ENCODE results near the gene MCM6.
"Not testable (repeated sequence)": the region's sequence is repeated elsewhere in the genome, so short reads cannot be mapped to it uniquely, and the experiment has no call there.

MCM6 gene

DNA sequence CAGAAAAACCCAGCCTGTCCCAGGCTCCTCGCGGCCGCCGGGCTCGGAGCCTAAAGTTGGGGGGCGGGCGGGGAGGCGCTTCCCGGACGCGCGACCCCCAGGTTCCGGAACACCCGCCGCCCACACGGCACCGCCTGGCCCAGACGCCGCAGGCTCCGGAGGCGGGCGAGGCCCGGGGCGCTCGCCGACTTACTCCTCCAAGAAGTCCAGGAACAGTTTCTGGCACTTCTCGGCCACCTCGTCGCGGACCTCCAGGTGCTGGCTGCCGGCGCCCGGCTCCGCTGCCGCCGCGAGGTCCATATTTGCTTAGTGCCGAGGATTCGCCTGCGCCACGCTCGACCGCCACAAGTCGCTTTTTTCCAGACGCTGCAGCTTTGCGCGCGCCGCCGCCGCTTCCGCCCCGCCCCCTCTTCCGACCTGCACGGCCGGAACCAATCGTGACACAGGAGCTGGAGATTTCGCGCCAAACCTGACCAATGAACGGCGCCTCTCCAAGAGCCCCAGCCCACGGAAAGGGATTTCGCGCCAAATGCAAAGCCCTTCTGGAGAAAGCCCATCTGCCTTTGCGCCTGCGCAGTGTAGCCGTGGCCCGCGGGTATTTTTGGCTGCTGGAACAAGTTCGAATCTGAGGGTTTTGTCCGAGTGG lies at the start of gene MCM6:
MCM6 (minus strand) TSS at position 378 of the 646 bp plus-strand sequence; CDS start at position 300, 78 bp downstream.
- peak; percentile 98 for DNase-seq

DNA sequence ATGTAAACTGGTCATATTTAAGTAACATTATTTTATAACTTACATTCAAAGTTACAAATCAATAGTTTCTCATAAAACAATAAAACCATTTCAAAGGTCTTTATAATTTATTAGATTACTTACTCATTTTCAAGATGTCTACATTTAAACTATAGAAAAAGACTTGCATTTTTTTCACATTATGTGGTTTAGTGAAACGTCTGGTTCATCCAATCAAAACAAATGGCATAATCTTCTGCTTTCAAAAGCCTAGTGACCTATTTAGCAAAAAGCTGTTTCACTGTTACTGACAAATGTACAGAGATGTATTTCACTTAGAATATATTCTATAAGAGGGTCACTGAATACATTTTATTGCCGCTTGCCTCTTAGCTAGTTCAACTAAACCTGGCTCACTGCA lies 49.3 kb upstream of the MCM6 start:
- DNase-seq, result no peak

DNA sequence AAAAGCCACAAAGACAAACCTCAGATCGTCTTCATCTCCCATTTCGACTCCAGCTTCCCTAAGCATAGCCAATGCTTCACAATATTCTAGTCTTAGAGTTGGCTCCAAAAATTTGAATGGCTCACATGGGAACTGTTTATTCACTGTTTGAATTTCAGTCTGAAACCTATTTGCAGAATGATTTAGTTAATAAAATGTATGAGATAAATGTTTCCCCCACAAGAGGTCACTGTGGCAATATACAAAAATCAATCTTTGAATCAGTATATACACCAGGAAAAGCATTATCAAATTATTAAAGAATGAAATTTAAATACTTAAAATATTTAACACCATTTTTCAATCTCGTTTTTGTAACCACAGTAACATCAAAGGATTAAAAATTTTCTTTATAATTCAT lies 40.0 kb upstream of the MCM6 start:
- peak; percentile 18 for DNase-seq

DNA sequence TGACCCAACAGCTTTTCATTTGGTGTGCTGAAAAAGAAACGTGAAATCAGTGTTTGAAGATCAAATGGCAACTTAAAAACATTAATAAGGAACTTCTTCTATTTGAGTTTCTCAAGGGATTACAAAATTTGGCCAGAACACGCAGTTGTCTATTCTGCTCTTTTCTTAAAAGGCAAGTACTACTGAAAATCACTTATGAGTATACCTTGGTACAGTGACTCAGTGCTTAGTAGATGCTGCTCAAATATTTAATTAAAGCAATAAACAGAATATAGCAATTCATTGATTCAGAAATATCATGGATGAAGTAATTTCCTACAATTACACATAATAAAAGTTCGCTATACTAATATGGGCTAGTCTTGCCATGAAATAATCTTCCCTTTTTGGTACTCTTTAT lies 38.2 kb upstream of the MCM6 start:
- no peak for DNase-seq

DNA sequence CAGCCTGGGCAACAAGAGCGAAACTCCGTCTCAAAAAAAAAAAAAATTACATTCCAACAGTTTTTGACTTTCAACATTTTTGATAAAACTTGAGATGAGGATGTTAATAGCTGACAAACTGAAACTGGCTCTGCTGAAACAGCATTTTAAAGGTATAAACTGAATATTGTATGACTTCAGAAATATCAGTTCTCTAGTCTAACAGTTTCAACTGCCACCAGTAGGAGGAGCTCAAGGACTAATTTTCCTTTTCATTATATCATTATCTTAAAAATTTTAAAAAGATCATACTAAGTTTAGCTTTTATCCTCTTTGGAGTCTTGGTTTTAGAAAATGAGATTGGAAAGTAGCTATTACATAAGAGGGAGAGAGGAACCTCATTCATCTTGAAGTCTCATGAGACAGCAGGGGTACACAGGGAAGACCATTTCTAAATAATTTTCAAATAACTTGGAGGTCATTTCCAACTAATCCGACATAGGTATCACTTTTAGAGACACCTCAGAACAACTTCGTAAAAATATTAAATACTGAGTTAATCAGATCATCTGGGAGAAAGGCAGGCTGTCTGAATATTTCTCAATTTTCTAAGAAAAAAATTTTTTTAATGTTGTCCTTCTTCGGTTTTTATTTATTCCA lies 37.6 kb upstream of the MCM6 start:
- DNase-seq, result no peak

DNA sequence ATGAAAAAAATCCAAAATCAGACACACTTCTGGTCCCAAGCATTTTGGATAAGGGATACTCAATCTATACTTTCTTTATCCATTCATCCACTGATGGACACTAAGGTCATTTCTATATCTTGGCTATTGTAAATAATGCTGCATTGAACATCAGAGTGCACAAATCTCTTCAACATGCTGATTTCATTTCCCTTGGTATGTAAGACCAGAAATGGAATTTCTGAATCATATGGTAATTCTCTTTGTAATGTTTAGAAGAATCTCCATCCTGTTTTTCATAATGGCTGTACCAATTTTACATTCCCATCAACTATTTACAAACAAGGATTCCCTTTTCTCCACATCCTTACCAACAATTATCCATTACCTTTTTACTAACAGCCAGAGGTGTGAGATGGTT lies 33.7 kb upstream of the MCM6 start:
- no peak for DNase-seq

DNA sequence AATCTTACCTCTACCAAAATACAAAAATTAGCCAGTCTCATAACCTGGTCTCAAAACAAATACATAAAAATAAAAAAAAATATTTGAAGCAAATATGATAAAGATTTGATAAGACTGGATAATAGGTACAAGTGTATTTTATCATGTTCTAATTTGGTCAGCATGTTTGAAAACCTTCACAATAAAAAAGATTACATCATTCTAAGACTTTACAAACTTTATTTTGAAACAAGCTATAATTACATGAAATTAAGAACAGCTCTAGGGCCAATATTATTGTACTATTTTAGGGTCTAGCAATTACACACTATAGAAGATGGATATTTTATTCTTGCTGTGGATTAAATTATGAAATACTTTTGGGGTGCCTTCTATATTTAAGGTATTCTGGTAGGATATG lies 29.4 kb upstream of the MCM6 start:
- DNase-seq, result no peak

DNA sequence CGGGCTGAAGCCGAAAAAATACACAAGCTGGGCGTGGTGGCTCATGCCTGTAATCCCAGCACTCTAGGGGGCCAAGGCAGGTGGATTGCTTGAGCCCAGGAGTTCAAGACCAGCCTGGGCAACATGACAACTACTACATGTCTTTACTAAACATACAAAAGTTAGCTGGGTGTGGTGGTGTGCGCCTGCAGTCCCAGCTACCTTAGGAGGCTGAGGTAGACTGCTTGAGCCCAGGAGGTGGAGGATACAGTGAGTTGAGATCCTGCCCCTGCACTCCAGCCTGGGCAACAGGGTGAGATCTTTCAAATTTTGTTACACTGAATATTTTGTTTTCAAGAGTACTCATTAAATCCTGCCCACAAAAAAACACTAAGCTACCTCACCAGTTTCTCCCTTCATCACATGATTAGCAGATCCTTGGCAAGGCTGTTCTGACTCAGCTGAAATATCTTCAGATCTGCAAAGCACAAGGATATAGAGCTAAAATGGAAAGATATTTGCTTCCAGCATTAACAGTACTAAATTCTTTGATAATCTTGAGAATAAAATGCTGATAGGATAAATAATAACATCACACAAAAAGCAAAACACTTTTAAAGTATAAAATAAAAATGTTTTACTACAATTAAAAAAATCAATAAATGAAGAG lies 28.2 kb upstream of the MCM6 start:
- DNase-seq, result no peak

DNA sequence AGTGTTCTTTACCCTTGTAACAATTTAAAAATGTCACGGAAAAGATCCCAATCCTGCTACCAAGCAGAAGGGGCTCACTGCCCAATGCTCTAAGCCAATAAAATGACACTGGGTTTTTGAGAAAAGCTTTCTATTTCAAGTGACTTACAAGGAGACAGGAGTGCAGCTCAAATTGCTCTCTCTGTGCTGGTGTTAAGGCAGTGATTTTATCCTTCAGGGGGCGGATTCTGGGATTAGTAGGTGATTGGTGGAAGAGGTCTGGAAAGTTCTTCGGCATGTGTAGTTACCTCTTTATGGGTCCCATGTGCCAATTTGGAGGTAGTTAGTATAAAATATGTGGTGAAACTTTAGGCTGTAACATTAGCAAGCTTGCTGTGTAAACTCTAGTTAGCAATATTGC lies 27.4 kb upstream of the MCM6 start:
- DNase-seq, result no peak

DNA sequence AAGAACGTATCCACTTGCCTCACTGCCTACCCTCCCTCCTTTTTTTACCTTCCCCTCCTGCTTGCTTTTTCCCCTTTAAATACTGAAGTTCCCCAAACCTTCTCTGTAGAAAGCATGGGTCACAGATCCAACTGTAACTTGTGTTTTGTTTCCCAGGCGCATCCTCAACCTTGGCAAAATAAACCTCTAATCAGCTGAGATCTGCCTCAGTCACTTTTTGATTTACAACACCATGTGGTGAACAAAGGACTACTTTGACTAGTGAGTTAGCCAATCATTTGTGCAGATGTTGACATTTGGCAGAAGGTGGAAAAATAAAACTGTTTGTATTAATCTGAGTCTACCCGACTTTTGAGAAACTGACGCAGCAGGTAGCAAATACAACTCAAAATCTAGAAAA lies 23.3 kb upstream of the MCM6 start:
- no peak for DNase-seq

DNA sequence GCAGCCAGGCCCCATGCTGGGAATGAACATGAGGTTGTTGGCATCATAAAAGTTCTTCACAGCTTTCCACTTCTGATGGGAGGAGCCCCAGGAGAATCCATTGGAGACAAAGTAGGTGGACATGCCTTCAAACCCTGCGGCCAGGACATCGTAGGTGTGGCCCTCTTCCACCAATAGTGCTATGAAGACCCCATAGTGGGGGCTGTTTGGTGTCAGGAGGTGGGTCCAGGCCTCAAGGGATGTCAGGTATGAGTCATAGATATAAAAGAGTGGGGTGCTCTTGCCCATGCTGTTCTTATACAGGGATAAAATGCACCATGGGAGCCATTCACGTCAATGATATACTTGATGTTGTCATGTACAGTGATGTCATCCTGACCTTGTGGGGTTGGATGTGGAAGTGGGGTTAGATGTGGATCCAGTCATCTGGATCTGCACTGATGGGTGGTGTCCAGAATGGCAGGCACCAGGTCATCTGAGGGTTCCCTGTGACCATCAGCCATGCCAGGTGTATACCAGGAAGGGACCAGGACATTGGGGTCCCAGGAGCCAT lies 22.1 kb upstream of the MCM6 start:
- no peak for DNase-seq

DNA sequence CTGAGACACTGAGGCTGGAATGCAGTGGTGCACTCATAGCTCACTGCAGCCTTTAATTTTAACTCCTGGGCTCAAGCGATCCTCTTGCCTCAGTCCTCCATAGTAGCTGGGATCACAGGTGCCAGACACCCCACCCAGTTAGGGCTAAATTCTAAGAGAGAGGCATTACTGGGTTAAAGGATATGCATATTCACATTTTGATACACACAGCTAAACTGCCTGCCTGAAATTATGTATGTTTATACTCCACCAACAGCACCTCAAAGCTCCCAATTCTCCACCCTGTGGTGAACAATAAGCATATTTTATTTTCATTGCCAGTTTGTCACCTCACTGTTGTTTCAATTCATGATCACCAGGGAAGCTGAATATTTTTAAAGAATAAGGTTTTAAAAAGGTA lies 18.7 kb upstream of the MCM6 start:
- DNase-seq, result no peak

DNA sequence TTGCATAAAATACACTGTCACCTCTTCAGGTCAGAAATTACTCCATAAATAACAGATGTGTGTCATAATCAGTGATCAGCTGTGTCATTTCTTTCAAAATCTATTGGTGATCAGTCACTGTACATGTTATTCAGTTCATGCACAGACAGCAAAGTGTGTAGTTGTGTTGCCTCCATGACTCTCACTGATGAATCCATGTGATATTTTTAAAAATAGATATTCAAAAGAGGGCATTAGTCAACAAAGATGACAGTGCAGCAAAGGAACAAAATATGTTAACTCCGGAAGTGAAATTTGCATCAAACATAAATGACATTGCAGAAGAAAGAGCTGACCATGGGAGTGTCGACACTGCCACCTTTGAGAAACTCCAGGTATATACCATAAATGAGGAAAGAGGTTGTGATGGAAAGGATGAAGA lies 17.1 kb upstream of the MCM6 start:
- no peak for DNase-seq

DNA sequence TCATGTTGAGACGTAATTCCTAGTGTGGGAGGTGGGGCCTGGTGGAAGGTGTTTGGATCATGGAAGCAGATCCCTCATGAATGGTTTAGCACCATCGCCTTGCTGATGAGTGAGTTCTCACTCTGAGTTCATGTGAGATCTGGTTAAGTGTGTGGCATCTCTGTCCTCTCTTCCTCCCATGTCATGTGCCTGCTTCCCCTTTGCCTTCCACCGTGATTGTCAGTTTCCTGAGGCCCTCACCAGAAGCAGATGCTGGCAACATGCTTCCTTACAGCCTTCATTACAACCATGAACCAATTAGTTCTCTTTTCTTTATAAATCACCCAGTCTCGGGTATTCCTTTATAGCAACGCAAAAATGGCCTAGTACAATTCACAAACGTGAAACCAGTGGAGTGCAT lies 14.6 kb upstream of the MCM6 start:
- no peak for DNase-seq

DNA sequence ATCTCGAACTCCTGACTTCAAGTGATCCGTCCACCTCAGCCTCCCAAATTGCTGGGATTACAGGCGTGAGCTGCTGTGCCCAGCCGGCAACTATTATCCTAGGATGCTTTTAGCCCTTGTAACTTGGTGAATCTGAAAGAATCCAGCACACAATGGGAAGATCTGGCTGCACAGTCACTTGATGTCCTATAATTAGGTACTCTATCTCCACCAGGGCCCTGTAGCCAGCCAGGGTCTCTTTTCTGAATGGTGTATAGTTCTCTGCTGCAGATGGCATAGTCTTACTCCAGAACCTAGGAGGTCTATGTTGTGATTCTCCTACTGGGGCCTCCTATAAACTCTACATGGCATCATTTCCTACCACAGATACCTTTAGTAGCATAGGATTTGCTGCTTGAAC lies 13.9 kb upstream of the MCM6 start:
- no peak for DNase-seq

DNA sequence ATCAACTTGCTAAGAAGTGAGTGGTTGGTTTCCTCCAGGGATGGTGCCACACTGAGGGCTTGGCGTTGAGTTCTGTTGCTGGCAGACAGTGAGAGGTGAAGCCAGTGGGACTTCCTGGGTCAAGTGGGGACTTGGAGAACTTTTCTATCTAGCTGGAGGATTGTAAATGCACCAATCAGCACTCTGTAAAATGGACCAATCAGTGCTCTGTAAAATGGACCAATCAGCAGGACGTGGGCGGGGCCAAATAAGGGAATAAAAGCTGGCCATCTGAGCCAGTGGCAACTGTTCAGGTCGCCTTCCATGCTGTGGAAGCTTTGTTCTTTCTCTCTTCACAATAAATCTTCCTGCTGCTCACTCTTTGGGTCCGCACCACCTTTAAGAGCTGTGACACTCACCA lies 12.3 kb upstream of the MCM6 start:
- DNase-seq, result not testable (repeated sequence)

DNA sequence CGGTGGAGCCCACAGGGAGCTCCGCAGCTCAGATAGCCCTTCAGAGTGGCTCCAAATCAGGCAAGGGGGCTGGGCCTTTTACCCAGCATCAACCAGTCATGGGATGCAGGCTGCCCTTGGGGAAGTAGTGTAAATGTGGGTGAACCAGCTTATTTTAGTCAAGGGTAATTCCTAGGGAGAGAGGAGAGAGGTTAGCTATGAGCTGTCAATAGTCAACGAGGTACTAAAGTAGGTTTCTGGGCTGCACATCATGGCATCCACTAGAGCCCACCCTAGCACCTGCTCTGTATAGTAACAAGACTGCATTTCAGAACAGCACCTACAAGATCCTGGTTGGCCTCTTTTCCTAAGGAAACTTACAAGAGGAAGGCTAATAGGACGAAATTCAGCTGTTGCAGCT lies 9.5 kb upstream of the MCM6 start:
- DNase-seq, result no peak

DNA sequence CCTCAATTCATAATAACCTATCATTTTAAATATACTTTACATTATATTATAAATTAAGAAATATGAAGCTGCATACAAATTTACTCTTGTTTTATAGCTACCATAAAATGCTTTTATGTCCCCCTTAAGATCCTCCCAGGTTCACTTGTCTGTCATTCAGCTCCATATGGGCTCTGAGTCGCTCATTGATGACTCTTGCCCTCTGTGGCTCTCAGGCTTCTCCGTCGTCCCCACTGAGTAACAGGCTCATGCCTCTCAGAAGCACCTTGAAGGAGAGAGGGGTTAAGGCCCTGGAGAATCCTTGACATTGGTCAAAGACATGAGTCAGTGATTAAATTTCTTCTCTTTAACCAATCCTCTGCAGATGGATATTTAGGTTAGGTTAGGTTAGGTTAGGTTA lies 6.2 kb upstream of the MCM6 start:
- no peak for DNase-seq

DNA sequence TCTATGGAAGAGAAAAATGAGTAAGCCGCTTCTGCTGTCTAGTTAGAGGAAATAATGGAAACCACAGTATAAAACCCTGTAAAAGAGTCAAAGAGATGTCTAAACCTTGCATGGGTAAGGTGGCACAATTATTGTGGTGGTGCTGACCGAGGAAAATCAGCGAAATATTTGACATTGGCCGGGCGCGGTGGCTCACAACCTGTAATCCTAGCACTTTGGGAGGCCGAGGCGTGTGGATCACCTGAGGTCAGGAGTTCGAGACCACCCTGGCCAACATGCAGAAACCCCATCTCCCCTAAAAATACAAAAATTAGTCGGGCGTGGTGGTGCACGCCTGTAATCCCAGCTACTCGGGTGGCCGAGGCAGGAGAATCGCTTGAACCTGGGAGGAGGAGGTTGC lies 527 bp upstream of the MCM6 start:
- not testable (repeated sequence) for DNase-seq

DNA sequence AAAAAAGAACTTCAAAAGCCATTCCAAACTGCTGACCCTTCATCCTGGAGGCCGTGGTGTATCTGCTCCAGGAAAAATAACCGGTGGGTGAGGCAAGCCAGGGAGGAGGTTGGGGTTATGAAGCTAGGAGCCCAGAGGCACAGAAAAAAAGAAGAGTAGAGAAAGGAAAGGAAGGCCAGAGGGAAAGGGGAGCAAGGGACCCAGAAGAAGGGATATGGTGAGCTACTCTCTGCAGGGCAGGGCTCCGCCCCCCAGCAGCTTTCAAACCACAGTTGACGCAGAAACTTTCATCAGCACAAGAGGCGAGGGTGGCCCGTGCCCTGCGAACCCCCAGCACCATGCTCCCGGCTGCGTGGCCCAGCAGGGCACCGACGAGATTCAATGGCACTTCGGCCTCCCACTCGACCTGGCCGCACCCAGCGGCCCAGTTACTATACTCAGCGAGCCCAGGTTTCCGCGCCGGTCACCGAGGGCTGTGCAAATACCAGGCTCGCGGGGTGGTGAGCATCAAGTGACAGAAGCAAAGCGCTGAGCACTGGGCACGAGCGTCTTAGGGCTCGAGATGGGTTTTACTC lies 665 bp downstream of the MCM6 start:
- DNase-seq, result peak; percentile 14

DNA sequence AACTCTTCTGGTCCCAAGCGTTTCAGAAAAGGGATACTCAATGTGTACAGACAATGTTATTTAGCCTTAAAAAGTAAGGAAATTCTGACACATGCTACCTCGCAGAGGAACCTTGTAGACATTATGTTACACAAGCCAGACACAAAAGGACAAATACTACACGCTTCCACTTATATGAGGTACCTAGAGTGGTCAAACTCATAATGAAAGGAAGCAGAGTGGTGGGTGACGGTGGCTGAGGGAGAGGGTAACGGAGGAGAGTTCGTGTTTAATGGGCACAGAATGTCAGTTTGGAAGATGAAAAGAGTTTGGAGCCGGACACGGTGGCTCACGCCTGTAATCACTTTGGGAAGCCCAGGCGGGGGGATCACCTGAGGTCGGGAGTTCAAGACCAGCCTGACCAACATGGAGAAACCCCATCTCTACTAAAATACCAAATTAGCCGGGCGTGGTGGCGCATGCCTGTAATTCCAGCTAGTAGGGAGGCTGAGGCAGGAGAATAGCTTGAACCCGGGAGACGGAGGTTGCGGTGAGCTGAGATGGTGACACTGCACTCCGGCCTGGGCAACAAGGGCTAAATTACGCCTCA lies 1.4 kb downstream of the MCM6 start:
- no peak for DNase-seq

DNA sequence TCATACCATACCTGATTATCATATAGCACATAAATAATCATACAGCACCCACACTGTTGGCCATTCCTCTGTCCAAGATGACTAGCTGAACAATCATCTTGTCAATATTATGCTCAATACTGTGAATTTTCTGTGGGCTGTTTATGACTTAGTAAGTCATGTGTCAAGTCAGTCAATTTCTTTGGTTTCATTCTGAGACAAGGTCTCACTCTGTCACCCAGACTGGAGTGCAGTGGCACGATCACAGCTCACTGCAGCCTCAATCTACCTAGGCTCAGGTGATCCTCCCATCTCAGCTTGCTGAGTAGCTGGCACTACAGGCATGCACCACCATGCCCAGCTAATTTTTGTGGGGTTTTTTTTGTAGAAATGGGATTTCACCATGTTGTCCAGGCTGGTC lies 5.7 kb downstream of the MCM6 start:
- no peak for DNase-seq

DNA sequence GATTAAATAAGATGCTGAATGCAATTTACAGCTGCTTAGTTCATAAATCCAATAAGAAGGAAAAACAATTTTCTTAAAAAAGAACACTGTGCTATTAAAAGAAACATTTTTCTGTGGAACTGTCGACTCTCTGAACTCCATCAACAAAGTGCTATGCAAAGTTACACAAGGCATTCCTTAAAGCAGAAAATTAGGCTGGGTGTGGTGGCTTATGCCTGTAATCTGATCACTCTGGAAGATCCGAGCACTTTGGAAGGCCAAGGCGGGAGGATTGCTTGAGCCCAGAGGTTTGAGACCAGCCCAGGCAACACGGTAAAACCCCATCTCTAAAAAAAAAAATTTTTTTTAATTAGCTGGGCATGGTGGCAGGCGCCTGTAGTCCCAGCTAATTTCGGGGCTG lies 13.0 kb downstream of the MCM6 start:
- DNase-seq, result no peak

DNA sequence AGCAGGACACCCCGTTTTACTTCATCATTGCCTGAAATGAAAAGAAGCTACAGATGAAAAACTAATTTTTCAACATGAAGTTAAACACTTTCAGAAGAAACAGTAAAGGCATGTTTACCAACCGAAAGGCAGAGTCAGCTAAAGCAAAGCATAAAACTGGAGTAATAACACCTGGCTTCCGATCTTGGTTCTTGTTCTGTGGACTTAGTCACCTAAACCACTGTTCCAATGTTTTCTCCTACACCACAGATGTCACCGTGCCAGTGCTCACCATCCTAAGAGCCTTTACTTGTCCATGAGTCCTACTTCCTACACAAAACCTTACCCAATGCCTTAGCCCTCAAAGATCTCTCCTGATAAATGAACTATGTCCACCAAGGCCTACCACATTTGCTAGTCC lies 13.5 kb downstream of the MCM6 start:
- DNase-seq, result no peak

Measured in NCI-H2171 (cell line).